Endodermal cell (in vitro differentiated cells): Measurements from ENCODE around the gene CBL. TPM values are rescaled to one million over a fixed set of nuclear protein-coding genes. Genes with fewer than 3 reads are reported as not detected.

ENCODE experiments used
- DNase-seq: peaks from one replicate; pipeline ENCODE4 v3.0.0-alpha.2; 2017
- H3K27ac ChIP-seq: 2 replicates; pipeline ENCODE4 v1.5.1; 2013; ENCODE audit warnings: mild to moderate bottlenecking, low read depth, low read length, moderate library complexity
- H3K27me3 ChIP-seq: 2 replicates; pipeline ENCODE4 v1.6.1; 2013; ENCODE audit warnings: mild to moderate bottlenecking, low read length, moderate library complexity; ENCODE audit not compliant: insufficient read depth, control insufficient read depth, poor library complexity, severe bottlenecking
- H3K36me3 ChIP-seq: 2 replicates; pipeline ENCODE4 v1.7.0; 2013; ENCODE audit warnings: mild to moderate bottlenecking, low read length, moderate library complexity; ENCODE audit not compliant: control insufficient read depth, insufficient read depth
- H3K4me1 ChIP-seq: one replicate; pipeline ENCODE4 v1.7.0; 2013; ENCODE audit warnings: low read length; ENCODE audit not compliant: control insufficient read depth, insufficient read depth
- H3K4me3 ChIP-seq: 2 replicates; pipeline ENCODE4 v1.5.1; 2013; ENCODE audit warnings: mild to moderate bottlenecking, low read length, moderate library complexity
- H3K9ac ChIP-seq: 2 replicates; pipeline ENCODE4 v1.6.1; 2013; ENCODE audit warnings: mild to moderate bottlenecking, low read length, moderate library complexity; ENCODE audit not compliant: poor library complexity, severe bottlenecking; ENCODE audit errors: extremely low read depth
- H3K9me3 ChIP-seq: 2 replicates; pipeline ENCODE4 v1.6.1; 2013; ENCODE audit warnings: mild to moderate bottlenecking, low read length, moderate library complexity; ENCODE audit not compliant: control insufficient read depth
- H3K27ac Mint-ChIP-seq: 2 replicates; pipeline ENCODE4 v1.8.0; 2020; ENCODE audit warnings: mixed read lengths
- H3K27me3 Mint-ChIP-seq: 2 replicates; pipeline ENCODE4 v1.8.0; 2021; ENCODE audit warnings: mild to moderate bottlenecking, mixed read lengths; ENCODE audit not compliant: insufficient read depth
- H3K36me3 Mint-ChIP-seq: 2 replicates; pipeline ENCODE4 v1.8.0; 2020; ENCODE audit warnings: low read depth, mixed read lengths
- H3K4me1 Mint-ChIP-seq: 2 replicates; pipeline ENCODE4 v1.8.0; 2020; ENCODE audit warnings: mixed read lengths
- H3K4me3 Mint-ChIP-seq: 2 replicates; pipeline ENCODE4 v1.8.0; 2020; ENCODE audit warnings: mild to moderate bottlenecking, moderate library complexity, mixed read lengths
- H3K9me3 Mint-ChIP-seq: 2 replicates; pipeline ENCODE4 v1.8.0; 2020; ENCODE audit warnings: mild to moderate bottlenecking, mixed read lengths
- CTCF ChIP-seq: fragments of 200-600 bp; sonication (generic); conservative IDR thresholded peaks from 2 replicates; pipeline ENCODE4 v1.5.0; 2021; ENCODE audit warnings: antibody characterized with exemption, mild to moderate bottlenecking
- WGBS, 2 experiments: methylation state at CpG; one replicate each; pipeline versions ENCODE4 v1.1.5 to v1.1.7; 2013; ENCODE audit warnings: missing lambda C conversion rate in 2 of 2, mixed read lengths in 1 of 2; ENCODE audit not compliant: insufficient coverage in 1 of 2, insufficient read length in 1 of 2; 5-methylcytosine and 5-hydroxymethylcytosine counted together
- total RNA-seq, 2 donors: library from RNA; stranded (reverse); fragmentation: NEBNext Ultra II Directional in 1 of 2; extraction: Animal tissue kit (Norgen Biotek cat#: 25700) in 1 of 2; gene quantifications; 2 replicates in 1 of 2; 3 replicates in 1 of 2; pipeline ENCODE4 v1.2.1, GENCODE V29; 2021

CBL gene
- total RNA-seq, 2 donors from 2014 or later = 40.3 to 52.7 TPM

GRCh38 chr11:119341222-119342022 is 135.3 kb downstream of the CBL start:
- peaks cover 8% of the 10 kb centered on the region for H3K36me3 ChIP-seq
- H3K9me3 Mint-ChIP-seq = no peaks in the 10 kb centered on the region
- WGBS, 2 experiments = 61 to 74% methylated on average over 8 to 15 of the region's 16 CpGs
- DNase-seq = peak; percentile 66
- H3K4me1 ChIP-seq = peaks cover 7% of the 10 kb centered on the region
- no peaks in the 10 kb centered on the region for H3K36me3 Mint-ChIP-seq
- H3K27ac ChIP-seq = no peak overlapping the region
- no peak overlapping the region for H3K27ac Mint-ChIP-seq
- H3K9me3 ChIP-seq = no peaks in the 10 kb centered on the region
- no peak for TF ChIP-seq CTCF
- peaks cover 17% of the 10 kb centered on the region for H3K4me1 Mint-ChIP-seq
- no peak overlapping the region for H3K9ac ChIP-seq
- H3K4me3 Mint-ChIP-seq = peak overlapping the region; percentile 38
- H3K4me3 ChIP-seq = no peak overlapping the region
- H3K27me3 ChIP-seq = peaks cover 63% of the 10 kb centered on the region
- H3K27me3 Mint-ChIP-seq = peaks cover 73% of the 10 kb centered on the region

GRCh38 chr11:119342023-119342300 is 135.8 kb downstream of the CBL start:
- H3K27me3 ChIP-seq = peaks cover 67% of the 10 kb centered on the region
- no peaks in the 10 kb centered on the region for H3K9me3 ChIP-seq
- Mint-ChIP-seq H3K27me3 (peaks cover 78% of the 10 kb centered on the region), H3K27ac (no peak overlapping the region), H3K4me3 (no peak overlapping the region), H3K4me1 (peaks cover 17% of the 10 kb centered on the region), H3K9me3 (no peaks in the 10 kb centered on the region), H3K36me3 (no peaks in the 10 kb centered on the region)
- H3K4me3 ChIP-seq = no peak overlapping the region
- peaks cover 4% of the 10 kb centered on the region for H3K36me3 ChIP-seq
- no peak for TF ChIP-seq CTCF
- no peak for DNase-seq
- no peak overlapping the region for H3K27ac ChIP-seq
- no peak overlapping the region for H3K9ac ChIP-seq
- peaks cover 5% of the 10 kb centered on the region for H3K4me1 ChIP-seq
- WGBS, 2 experiments = 81 to 98% methylated on average over 4 to 7 of the region's 7 CpGs

GRCh38 chr11:119342362-119343130 is 136.4 kb downstream of the CBL start:
- 87 to 89% methylated on average over 5 to 10 of the region's 10 CpGs for WGBS, 2 experiments

More at GRCh38 chr11:119342362-119343130, 136.4 kb downstream of the CBL start:
- H3K27ac Mint-ChIP-seq = no peak overlapping the region
- Histone ChIP-seq H3K27ac (no peak overlapping the region), H3K27me3 (peaks cover 71% of the 10 kb centered on the region), H3K9me3 (no peaks in the 10 kb centered on the region), H3K4me1 (no peaks in the 10 kb centered on the region), H3K9ac (no peak overlapping the region), H3K36me3 (no peaks in the 10 kb centered on the region), H3K4me3 (no peak overlapping the region)
- no peak for TF ChIP-seq CTCF
- H3K4me3 Mint-ChIP-seq = no peak overlapping the region
- H3K27me3 Mint-ChIP-seq = peaks cover 84% of the 10 kb centered on the region
- peaks cover 12% of the 10 kb centered on the region for H3K4me1 Mint-ChIP-seq
- no peaks in the 10 kb centered on the region for H3K9me3 Mint-ChIP-seq
- no peaks in the 10 kb centered on the region for H3K36me3 Mint-ChIP-seq
- DNase-seq = peak; percentile 44
